ENCODE measurements around the gene ZNF783. TPM values are rescaled to one million over a fixed set of nuclear protein-coding genes. Genes with fewer than 3 reads are reported as not detected.
"Not testable (repeated sequence)": the region's sequence is repeated elsewhere in the genome, so short reads cannot be mapped to it uniquely, and the experiment has no call there.

Gene ZNF783
- total and polyA plus RNA-seq, 5 donors from 2014 or later, result 2.7 to 30.2 (median 4.7) TPM

DNA sequence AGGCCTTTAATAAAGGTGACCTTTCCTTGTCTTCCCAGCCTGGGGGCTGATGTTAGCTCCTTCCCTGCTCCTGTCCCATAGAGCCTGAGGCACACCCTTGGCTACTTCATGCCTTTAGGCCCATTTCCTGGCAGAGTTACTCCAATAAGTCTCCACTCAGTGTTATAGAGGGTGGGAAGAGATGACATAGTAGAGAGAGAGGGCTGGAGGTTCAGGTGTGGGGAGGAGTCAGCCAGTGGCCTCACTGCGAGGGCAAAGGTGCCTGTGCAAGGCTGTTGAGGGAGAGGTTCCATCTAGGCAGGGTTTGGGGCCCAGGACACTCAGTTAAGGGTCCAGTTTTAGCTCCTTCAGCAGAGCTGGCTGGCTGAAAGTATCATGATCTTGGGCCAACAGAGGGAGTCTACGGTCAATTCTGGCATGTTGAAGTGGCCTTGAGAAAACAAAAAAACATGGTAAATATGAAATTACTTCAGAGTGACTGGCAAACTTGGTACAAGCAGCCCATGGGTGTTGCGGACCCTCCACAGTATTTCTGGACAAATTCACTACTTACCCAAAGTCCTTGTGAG lies 67.9 kb downstream of the ZNF783 start:
- H3K36me3 ChIP-seq (ENCODE audit: control insufficient read depth, insufficient read depth, low read length), result no peaks in the 10 kb centered on the region
- H3K9me3 ChIP-seq (ENCODE audit: control insufficient read depth in 2 of 2, low read length in 2 of 2), result no peaks in the 10 kb centered on the region
- H3K27ac ChIP-seq (ENCODE audit: insufficient read depth, low read length, poor library complexity, severe bottlenecking), result no peak overlapping the region
- Mint-ChIP-seq H3K27me3 (peaks cover 30% of the 10 kb centered on the region), H3K27ac (no peak overlapping the region), H3K4me3 (no peak overlapping the region), H3K9me3 (peaks cover 0 to 3% (median 0%) of the 10 kb centered on the region in 7 donors), H3K36me3 (no peaks in the 10 kb centered on the region), H3K4me1 (peaks cover 0 to 5% (median 2%) of the 10 kb centered on the region in 4 donors)
- ATAC-seq (ENCODE audit: low read depth in 2 of 2) (no peak), DNase-seq (no peak)
- H3K4me1 ChIP-seq (ENCODE audit: control insufficient read depth, insufficient read depth, low read length, poor library complexity, severe bottlenecking), result no peaks in the 10 kb centered on the region
- H3K27me3 ChIP-seq (ENCODE audit: control insufficient read depth, insufficient read depth, low read length), result peaks cover 3% of the 10 kb centered on the region
- H3K4me3 ChIP-seq (ENCODE audit: low read depth, low read length), result no peak overlapping the region

DNA sequence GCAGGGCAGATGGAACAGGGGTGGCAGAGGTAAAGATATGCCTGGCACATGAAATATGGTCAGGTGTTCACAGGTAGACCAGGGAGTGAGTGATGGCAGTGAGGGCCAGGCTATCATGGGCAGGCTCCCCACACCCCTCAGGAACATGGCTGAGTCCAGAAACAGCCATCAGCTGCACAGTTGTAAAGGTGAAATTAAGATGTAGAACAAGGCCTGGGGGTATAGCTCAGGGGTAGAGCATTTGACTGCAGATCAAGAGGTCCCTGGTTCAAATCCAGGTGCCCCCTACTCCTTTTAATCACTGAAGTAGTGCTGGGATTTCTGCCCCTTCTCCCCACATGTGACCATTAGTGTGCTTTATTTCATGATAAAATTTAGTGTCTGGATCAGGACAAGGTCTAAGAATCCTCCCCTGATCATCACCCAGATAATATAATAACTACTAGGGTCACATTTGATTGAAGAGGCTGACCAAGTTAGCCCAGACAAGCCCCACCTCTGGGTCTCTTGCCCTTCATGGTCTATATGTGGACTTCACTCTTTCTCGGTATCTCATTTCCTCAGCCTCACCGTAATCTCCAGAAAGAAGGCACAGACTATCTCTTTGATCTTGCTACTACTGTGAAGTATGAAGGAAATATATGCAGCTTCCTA lies 69.0 kb downstream of the ZNF783 start:
- ATAC-seq (ENCODE audit: low read depth in 2 of 2), result no peak
- H3K4me3 Mint-ChIP-seq, result no peak overlapping the region
- H3K4me1 ChIP-seq (ENCODE audit: control insufficient read depth, insufficient read depth, low read length, poor library complexity, severe bottlenecking), result no peaks in the 10 kb centered on the region
- no peak for DNase-seq
- peaks cover 0 to 3% (median 0%) of the 10 kb centered on the region in 7 donors for H3K9me3 Mint-ChIP-seq
- no peaks in the 10 kb centered on the region for H3K36me3 ChIP-seq (ENCODE audit: control insufficient read depth, insufficient read depth, low read length)
- H3K4me1 Mint-ChIP-seq, result no peaks in the 10 kb centered on the region
- H3K36me3 Mint-ChIP-seq, result no peaks in the 10 kb centered on the region
- H3K9me3 ChIP-seq (ENCODE audit: control insufficient read depth in 2 of 2, low read length in 2 of 2), result no peaks in the 10 kb centered on the region
- peak overlapping the region in 1 of 3 donors; percentile 47 for H3K27ac Mint-ChIP-seq
- H3K27me3 Mint-ChIP-seq, result peaks cover 26% of the 10 kb centered on the region
- no peak overlapping the region for H3K27ac ChIP-seq (ENCODE audit: insufficient read depth, low read length, poor library complexity, severe bottlenecking)
- no peak overlapping the region for H3K4me3 ChIP-seq (ENCODE audit: low read depth, low read length)
- H3K27me3 ChIP-seq (ENCODE audit: control insufficient read depth, insufficient read depth, low read length), result peaks cover 3% of the 10 kb centered on the region

DNA sequence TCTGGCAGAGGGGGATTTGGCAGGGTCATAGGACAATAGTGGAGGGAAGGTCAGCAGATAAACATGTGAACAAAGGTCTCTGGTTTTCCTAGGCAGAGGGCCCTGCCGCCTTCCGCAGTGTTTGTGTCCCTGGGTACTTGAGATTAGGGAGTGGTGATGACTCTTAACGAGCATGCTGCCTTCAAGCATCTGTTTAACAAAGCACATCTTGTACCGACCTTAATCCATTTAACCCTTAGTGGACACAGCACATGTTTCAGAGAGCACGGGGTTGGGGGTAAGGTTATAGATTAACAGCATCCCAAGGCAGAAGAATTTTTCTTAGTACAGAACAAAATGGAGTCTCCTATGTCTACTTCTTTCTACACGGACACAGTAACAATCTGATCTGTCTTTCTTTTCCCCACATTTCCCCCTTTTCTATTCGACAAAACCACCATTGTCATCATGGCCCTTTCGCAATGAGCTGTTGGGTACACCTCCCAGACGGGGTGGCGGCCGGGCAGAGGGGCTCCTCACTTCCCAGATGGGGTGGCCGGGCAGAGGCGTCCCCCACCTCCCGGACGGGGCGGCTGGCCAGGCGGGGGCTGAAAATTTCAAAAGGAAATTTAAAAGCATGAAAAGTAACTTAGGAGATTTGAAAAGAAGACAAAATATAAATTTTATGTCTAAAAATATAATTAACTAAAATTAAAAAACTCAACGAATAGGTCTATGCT lies 70.8 kb downstream of the ZNF783 start:
- not testable (repeated sequence) for H3K9me3 Mint-ChIP-seq; H3K27ac Mint-ChIP-seq; H3K4me1 ChIP-seq (ENCODE audit: control insufficient read depth, insufficient read depth, low read length, poor library complexity, severe bottlenecking); H3K27ac ChIP-seq (ENCODE audit: insufficient read depth, low read length, poor library complexity, severe bottlenecking); H3K4me1 Mint-ChIP-seq; H3K4me3 ChIP-seq (ENCODE audit: low read depth, low read length); H3K27me3 ChIP-seq (ENCODE audit: control insufficient read depth, insufficient read depth, low read length); ATAC-seq (ENCODE audit: low read depth in 2 of 2); H3K4me3 Mint-ChIP-seq; H3K36me3 ChIP-seq (ENCODE audit: control insufficient read depth, insufficient read depth, low read length); DNase-seq; H3K36me3 Mint-ChIP-seq; H3K9me3 ChIP-seq (ENCODE audit: control insufficient read depth in 2 of 2, low read length in 2 of 2)
- peaks cover 25% of the 10 kb centered on the region for H3K27me3 Mint-ChIP-seq

DNA sequence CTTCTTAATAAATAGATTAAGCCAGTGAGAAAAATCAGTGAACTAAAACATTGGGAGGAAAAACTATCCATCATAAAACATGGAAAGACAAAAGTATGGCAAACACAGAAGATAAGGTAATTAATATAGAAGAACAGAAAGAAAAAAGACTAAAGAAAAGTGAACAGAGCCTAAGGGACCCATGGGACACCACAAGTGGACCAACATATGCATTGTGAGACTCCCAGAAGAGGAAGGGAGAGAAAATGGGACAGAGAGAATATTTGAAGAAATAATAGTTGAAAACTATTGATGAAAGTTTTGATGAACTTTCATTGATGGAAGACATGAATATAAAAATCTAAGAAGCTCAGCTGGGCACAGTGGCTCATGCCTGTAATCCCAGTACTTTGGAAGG lies 71.3 kb downstream of the ZNF783 start:
- Histone ChIP-seq H3K36me3 (ENCODE audit: control insufficient read depth, insufficient read depth, low read length) (no peaks in the 10 kb centered on the region), H3K27me3 (ENCODE audit: control insufficient read depth, insufficient read depth, low read length) (peaks cover 3% of the 10 kb centered on the region), H3K4me1 (ENCODE audit: control insufficient read depth, insufficient read depth, low read length, poor library complexity, severe bottlenecking) (no peaks in the 10 kb centered on the region), H3K4me3 (ENCODE audit: low read depth, low read length) (no peak overlapping the region), H3K9me3 (ENCODE audit: control insufficient read depth in 2 of 2, low read length in 2 of 2) (no peaks in the 10 kb centered on the region), H3K27ac (ENCODE audit: insufficient read depth, low read length, poor library complexity, severe bottlenecking) (no peak overlapping the region)
- ATAC-seq (ENCODE audit: low read depth in 2 of 2) (no peak), DNase-seq (no peak)
- Mint-ChIP-seq H3K27ac (no peak overlapping the region), H3K36me3 (no peaks in the 10 kb centered on the region), H3K27me3 (peaks cover 27% of the 10 kb centered on the region), H3K9me3 (peaks cover 0 to 3% (median 0%) of the 10 kb centered on the region in 7 donors), H3K4me1 (no peaks in the 10 kb centered on the region), H3K4me3 (no peak overlapping the region)

DNA sequence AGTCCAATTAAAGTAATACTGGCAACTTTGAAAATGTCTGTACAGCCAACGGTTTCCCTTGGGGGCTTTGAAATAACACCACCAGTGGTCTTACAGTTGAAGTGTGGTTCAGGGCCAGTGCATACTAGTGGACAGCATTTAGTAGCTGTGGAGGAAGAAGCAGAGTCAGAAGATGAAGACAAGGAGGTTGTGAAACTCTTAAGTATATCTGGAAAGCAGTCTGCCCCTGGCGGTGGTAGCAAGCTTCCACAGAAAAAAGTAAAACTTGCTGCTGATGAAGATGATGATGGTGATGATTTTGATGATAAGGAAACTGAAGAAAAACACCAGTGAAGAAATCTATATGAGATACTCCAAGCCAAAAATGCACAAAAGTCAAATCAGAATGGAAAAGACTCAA lies 72.2 kb downstream of the ZNF783 start:
- Mint-ChIP-seq H3K9me3 (peaks cover 0 to 3% (median 0%) of the 10 kb centered on the region in 7 donors), H3K4me1 (no peaks in the 10 kb centered on the region), H3K27me3 (peaks cover 24% of the 10 kb centered on the region), H3K27ac (no peak overlapping the region), H3K4me3 (no peak overlapping the region), H3K36me3 (no peaks in the 10 kb centered on the region)
- H3K27ac ChIP-seq (ENCODE audit: insufficient read depth, low read length, poor library complexity, severe bottlenecking), result no peak overlapping the region
- H3K27me3 ChIP-seq (ENCODE audit: control insufficient read depth, insufficient read depth, low read length), result peaks cover 3% of the 10 kb centered on the region
- DNase-seq (no peak), ATAC-seq (ENCODE audit: low read depth in 2 of 2) (no peak)
- H3K36me3 ChIP-seq (ENCODE audit: control insufficient read depth, insufficient read depth, low read length), result no peaks in the 10 kb centered on the region
- no peaks in the 10 kb centered on the region for H3K9me3 ChIP-seq (ENCODE audit: control insufficient read depth in 2 of 2, low read length in 2 of 2)
- H3K4me3 ChIP-seq (ENCODE audit: low read depth, low read length), result no peak overlapping the region
- no peaks in the 10 kb centered on the region for H3K4me1 ChIP-seq (ENCODE audit: control insufficient read depth, insufficient read depth, low read length, poor library complexity, severe bottlenecking)

Other genes starting within 250 kb of the ZNF783 start
- 33.4 TPM for gene PDIA4, start 233.7 kb upstream of the ZNF783 start, total RNA-seq
- 10 to 100 TPM; 66.8 to 78.3 (median 72.6) TPM for gene PDIA4, start 233.7 kb upstream of the ZNF783 start, polyA plus RNA-seq
- 6.3 TPM for gene ZNF786, start 171.5 kb upstream of the ZNF783 start, total RNA-seq
- gene ZNF786, start 171.5 kb upstream of the ZNF783 start, polyA plus RNA-seq, result 1 to 10 TPM; 1.5 to 9.9 (median 6.0) TPM
- gene ZNF425, start 135.9 kb upstream of the ZNF783 start, total RNA-seq, result 0.35 TPM
- gene ZNF425, start 135.9 kb upstream of the ZNF783 start, polyA plus RNA-seq, result 1 to 10 TPM in 2 of 4 donors, under 1 TPM in 2; 0.64 to 1.4 (median 0.91) TPM
- 14.4 TPM for gene ZNF398, start 114.7 kb upstream of the ZNF783 start, total RNA-seq
- gene ZNF398, start 114.7 kb upstream of the ZNF783 start, polyA plus RNA-seq, result 10 to 100 TPM in 2 of 4 donors, 1 to 10 TPM in 2; 5.5 to 13.4 (median 10.4) TPM
- 18.6 TPM for gene ZNF282, start 66.7 kb upstream of the ZNF783 start, total RNA-seq
- gene ZNF282, start 66.7 kb upstream of the ZNF783 start, polyA plus RNA-seq, result 1 to 10 TPM in 3 of 4 donors, under 1 TPM in 1; 0.83 to 1.4 (median 1.2) TPM
- gene ZNF212, start 22.5 kb upstream of the ZNF783 start, total RNA-seq, result 14.2 TPM
- 10 to 100 TPM in 1 of 4 donors, 1 to 10 TPM in 3; 3.3 to 12.6 (median 6.4) TPM for gene ZNF212, start 22.5 kb upstream of the ZNF783 start, polyA plus RNA-seq
- 13.4 TPM for gene ZNF777, start 198.9 kb downstream of the ZNF783 start, total RNA-seq
- 1 to 10 TPM in 2 of 4 donors, under 1 TPM in 2; 0.46 to 1.6 (median 1.2) TPM for gene ZNF777, start 198.9 kb downstream of the ZNF783 start, polyA plus RNA-seq
- gene ZNF746, start 235.6 kb downstream of the ZNF783 start, total RNA-seq, result 33.9 TPM
- gene ZNF746, start 235.6 kb downstream of the ZNF783 start, polyA plus RNA-seq, result 10 to 100 TPM in 2 of 4 donors, 1 to 10 TPM in 2; 8.2 to 11.5 (median 9.7) TPM